Fibroblast of the conjunctiva (primary cell): ENCODE measurements around the gene MICAL1.

Source experiments
- DNase-seq: peaks from one replicate; pipeline ENCODE4 v3.0.0-alpha.2; 2010; ENCODE audit warnings: low read depth

Gene MICAL1

GRCh38 chr6:109428889-109429477 lies 26.6 kb downstream of the MICAL1 start:
- no peak for DNase-seq

GRCh38 chr6:109424946-109425345 lies 30.6 kb downstream of the MICAL1 start:
- DNase-seq = no peak

GRCh38 chr6:109421184-109421583 lies 34.4 kb downstream of the MICAL1 start:
- DNase-seq = no peak

GRCh38 chr6:109420751-109421150 lies 34.8 kb downstream of the MICAL1 start:
- no peak for DNase-seq

GRCh38 chr6:109417646-109418045 lies 37.9 kb downstream of the MICAL1 start:
- DNase-seq = no peak

- no peak for DNase-seq
Observed at GRCh38 chr6:109411034-109411433, 44.5 kb downstream of the MICAL1 start.

- DNase-seq = peak; percentile 57
Observed at GRCh38 chr6:109406196-109406595, 49.4 kb downstream of the MICAL1 start.

GRCh38 chr6:109397020-109397419 lies 58.6 kb downstream of the MICAL1 start:
- DNase-seq = no peak

GRCh38 chr6:109396046-109396718 lies 59.4 kb downstream of the MICAL1 start:
- no peak for DNase-seq
